Upper lobe of left lung (tissue), 4 donors: Measurements from ENCODE around the gene NFU1.

Experiments
- CTCF ChIP-seq, 6 experiments: fragments of 450-650 bp in 4 of 6; fragments of 200-600 bp in 2 of 6; sonication (generic) in 2 of 6; IDR thresholded peaks; one replicate each; pipeline ENCODE4 v1.5.1; 2016 to 2019; ENCODE audit warnings: antibody characterized with exemption in 6 of 6
- EP300 ChIP-seq, 4 donors: sonication (generic); formaldehyde crosslinking; IDR thresholded peaks; one replicate each; pipeline ENCODE4 v1.5.1; 2017; ENCODE audit warnings: antibody characterized with exemption in 4 of 4, control low read depth in 2 of 4
- POLR2A ChIP-seq, 4 donors: fragments of 450-650 bp; IDR thresholded peaks; one replicate each; pipeline ENCODE4 v1.5.1; 2016 to 2017; ENCODE audit warnings: antibody characterized with exemption in 4 of 4, mild to moderate bottlenecking in 2 of 4
- POLR2AphosphoS5 ChIP-seq, 2 donors: sonication (generic); formaldehyde crosslinking; IDR thresholded peaks; one replicate each; pipeline ENCODE4 v1.5.1; 2017; ENCODE audit warnings: antibody characterized with exemption in 2 of 2

GRCh38 chr2:69384618-69385081, 52.6 kb downstream of the NFU1 start:
- TF ChIP-seq POLR2A (IDR thresholded peaks at IDR 0.05): no peak
- TF ChIP-seq CTCF (IDR thresholded peaks at IDR 0.05): no peak
- no peak for TF ChIP-seq EP300 (IDR thresholded peaks at IDR 0.05)
- no peak for TF ChIP-seq POLR2AphosphoS5 (IDR thresholded peaks at IDR 0.05)
